ENCODE measurements around the gene CD4.

The CD4 gene

GRCh38 chr12:6842075-6842474 lies 52.7 kb downstream of the CD4 start:
- Histone ChIP-seq H3K27me3 (ENCODE audit: insufficient read depth, low read length) (no peaks in the 10 kb centered on the region), H3K9me3 (ENCODE audit: insufficient read depth, low read depth, low read length) (no peaks in the 10 kb centered on the region), H3K36me3 (ENCODE audit: insufficient read depth, low read length) (peaks cover 80% of the 10 kb centered on the region), H3K4me1 (ENCODE audit: insufficient read depth, low read length) (peaks cover 12% of the 10 kb centered on the region; the same call in 1 of the 2 replicates), H3K27ac (ENCODE audit: low read depth, low read length) (no peak overlapping the region), H3K4me3 (ENCODE audit: low read length) (no peak overlapping the region), H3K9ac (ENCODE audit: low read depth, low read length) (no peak overlapping the region)
- WGBS: 94% methylated on average over 4 of the region's 4 CpGs

GRCh38 chr12:6843118-6843902 lies 54.0 kb downstream of the CD4 start:
- Histone ChIP-seq H3K9me3 (ENCODE audit: insufficient read depth, low read depth, low read length) (no peaks in the 10 kb centered on the region), H3K9ac (ENCODE audit: low read depth, low read length) (no peak overlapping the region), H3K4me1 (ENCODE audit: insufficient read depth, low read length) (peaks cover 12% of the 10 kb centered on the region; the same call in 1 of the 2 replicates), H3K36me3 (ENCODE audit: insufficient read depth, low read length) (peaks cover 80% of the 10 kb centered on the region), H3K27me3 (ENCODE audit: insufficient read depth, low read length) (no peaks in the 10 kb centered on the region), H3K4me3 (ENCODE audit: low read length) (no peak overlapping the region), H3K27ac (ENCODE audit: low read depth, low read length) (no peak overlapping the region)
- 80% methylated on average over 16 of the region's 16 CpGs for WGBS

- WGBS: 90% methylated on average over 17 of the region's 17 CpGs
- no peak overlapping the region for H3K27ac ChIP-seq (ENCODE audit: low read depth, low read length)
These were observed 56.1 kb downstream of the CD4 start for GRCh38 chr12:6845395-6845794.

GRCh38 chr12:6846316-6846869 lies 57.1 kb downstream of the CD4 start:
- no peak overlapping the region for H3K4me3 ChIP-seq (ENCODE audit: low read length)
- 93% methylated on average over 7 of the region's 7 CpGs for WGBS
- H3K27me3 ChIP-seq (ENCODE audit: insufficient read depth, low read length): no peaks in the 10 kb centered on the region
- 0 out of 2 replicates have a peak, but pooled peaks cover 2% of the 10 kb centered on the region for H3K4me1 ChIP-seq (ENCODE audit: insufficient read depth, low read length)
- no peaks in the 10 kb centered on the region for H3K9me3 ChIP-seq (ENCODE audit: insufficient read depth, low read depth, low read length)
- H3K9ac ChIP-seq (ENCODE audit: low read depth, low read length): no peak overlapping the region
- H3K27ac ChIP-seq (ENCODE audit: low read depth, low read length): no peak overlapping the region
- H3K36me3 ChIP-seq (ENCODE audit: insufficient read depth, low read length): peaks cover 77% of the 10 kb centered on the region

More at GRCh38 chr12:6845395-6845794, 56.1 kb downstream of the CD4 start:
- no peak overlapping the region for H3K9ac ChIP-seq (ENCODE audit: low read depth, low read length)
- H3K9me3 ChIP-seq (ENCODE audit: insufficient read depth, low read depth, low read length): no peaks in the 10 kb centered on the region
- peaks cover 78% of the 10 kb centered on the region for H3K36me3 ChIP-seq (ENCODE audit: insufficient read depth, low read length)
- 0 out of 2 replicates have a peak, but pooled peaks cover 2% of the 10 kb centered on the region for H3K4me1 ChIP-seq (ENCODE audit: insufficient read depth, low read length)
- no peaks in the 10 kb centered on the region for H3K27me3 ChIP-seq (ENCODE audit: insufficient read depth, low read length)
- H3K4me3 ChIP-seq (ENCODE audit: low read length): no peak overlapping the region

GRCh38 chr12:6847676-6848075 lies 58.3 kb downstream of the CD4 start:
- peaks cover 65% of the 10 kb centered on the region for H3K36me3 ChIP-seq (ENCODE audit: insufficient read depth, low read length)
- H3K4me3 ChIP-seq (ENCODE audit: low read length): no peak overlapping the region
- H3K4me1 ChIP-seq (ENCODE audit: insufficient read depth, low read length): 0 out of 2 replicates have a peak, but pooled peaks cover 2% of the 10 kb centered on the region
- H3K27me3 ChIP-seq (ENCODE audit: insufficient read depth, low read length): no peaks in the 10 kb centered on the region
- 92% methylated on average over 2 of the region's 2 CpGs for WGBS
- no peak overlapping the region for H3K27ac ChIP-seq (ENCODE audit: low read depth, low read length)
- H3K9me3 ChIP-seq (ENCODE audit: insufficient read depth, low read depth, low read length): no peaks in the 10 kb centered on the region
- H3K9ac ChIP-seq (ENCODE audit: low read depth, low read length): no peak overlapping the region

GRCh38 chr12:6849427-6849826 lies 60.1 kb downstream of the CD4 start:
- Histone ChIP-seq H3K36me3 (ENCODE audit: insufficient read depth, low read length) (peaks cover 56% of the 10 kb centered on the region), H3K9me3 (ENCODE audit: insufficient read depth, low read depth, low read length) (no peaks in the 10 kb centered on the region), H3K4me1 (ENCODE audit: insufficient read depth, low read length) (peaks cover 10% of the 10 kb centered on the region), H3K4me3 (ENCODE audit: low read length) (no peak overlapping the region), H3K27me3 (ENCODE audit: insufficient read depth, low read length) (no peaks in the 10 kb centered on the region), H3K27ac (ENCODE audit: low read depth, low read length) (no peak overlapping the region), H3K9ac (ENCODE audit: low read depth, low read length) (no peak overlapping the region)
- 93% methylated on average over 2 of the region's 2 CpGs for WGBS

- no peaks in the 10 kb centered on the region for H3K27me3 ChIP-seq (ENCODE audit: insufficient read depth, low read length)
- no peak overlapping the region for H3K27ac ChIP-seq (ENCODE audit: low read depth, low read length)
- WGBS: 86% methylated on average over 10 of the region's 10 CpGs
- H3K4me3 ChIP-seq (ENCODE audit: low read length): peak overlapping the region; percentile 70
- no peaks in the 10 kb centered on the region for H3K9me3 ChIP-seq (ENCODE audit: insufficient read depth, low read depth, low read length)
- H3K4me1 ChIP-seq (ENCODE audit: insufficient read depth, low read length): peaks cover 10% of the 10 kb centered on the region
- H3K9ac ChIP-seq (ENCODE audit: low read depth, low read length): peak overlapping the region; percentile 67
- peaks cover 51% of the 10 kb centered on the region for H3K36me3 ChIP-seq (ENCODE audit: insufficient read depth, low read length)
These were observed 60.7 kb downstream of the CD4 start for GRCh38 chr12:6849976-6850560.

- Histone ChIP-seq H3K27ac (ENCODE audit: low read depth, low read length) (peak overlapping the region; percentile 19; the same call in 1 of the 2 replicates), H3K9ac (ENCODE audit: low read depth, low read length) (peak overlapping the region; percentile 67), H3K4me3 (ENCODE audit: low read length) (peak overlapping the region; percentile 70), H3K36me3 (ENCODE audit: insufficient read depth, low read length) (peaks cover 50% of the 10 kb centered on the region), H3K4me1 (ENCODE audit: insufficient read depth, low read length) (peaks cover 10% of the 10 kb centered on the region), H3K27me3 (ENCODE audit: insufficient read depth, low read length) (no peaks in the 10 kb centered on the region), H3K9me3 (ENCODE audit: insufficient read depth, low read depth, low read length) (no peaks in the 10 kb centered on the region)
- 9% methylated on average over 16 of the region's 16 CpGs for WGBS
These were observed 61.4 kb downstream of the CD4 start for GRCh38 chr12:6850796-6851152.

- H3K36me3 ChIP-seq (ENCODE audit: insufficient read depth, low read length): peaks cover 50% of the 10 kb centered on the region
- under 1% methylated on average over 36 of the region's 37 CpGs for WGBS
- peaks cover 10% of the 10 kb centered on the region for H3K4me1 ChIP-seq (ENCODE audit: insufficient read depth, low read length)
- peak within 1 kb of the TSS; percentile 76 for H3K9ac ChIP-seq (ENCODE audit: low read depth, low read length)
- H3K9me3 ChIP-seq (ENCODE audit: insufficient read depth, low read depth, low read length): no peaks in the 10 kb centered on the region
- no peaks in the 10 kb centered on the region for H3K27me3 ChIP-seq (ENCODE audit: insufficient read depth, low read length)
- H3K27ac ChIP-seq (ENCODE audit: low read depth, low read length): peak within 1 kb of the TSS; percentile 76; the same call in 1 of the 2 replicates
- H3K4me3 ChIP-seq (ENCODE audit: low read length): peak within 1 kb of the TSS; percentile 70
These were observed 62.0 kb downstream of the CD4 start, which contains the start of gene CDCA3 for GRCh38 chr12:6851153-6851920. TSS of gene CDCA3 (minus strand) at chr12:6851286. CDS start at chr12:6850952, 334 bp downstream.

- WGBS: under 1% methylated on average over 65 of the region's 65 CpGs
- peak within 1 kb of the TSS; percentile 70 for H3K4me3 ChIP-seq (ENCODE audit: low read length)
- H3K9ac ChIP-seq (ENCODE audit: low read depth, low read length): peak within 1 kb of the TSS; percentile 76
- H3K9me3 ChIP-seq (ENCODE audit: insufficient read depth, low read depth, low read length): no peaks in the 10 kb centered on the region
- H3K27ac ChIP-seq (ENCODE audit: low read depth, low read length): peak within 1 kb of the TSS; percentile 76; the same call in 1 of the 2 replicates
- H3K4me1 ChIP-seq (ENCODE audit: insufficient read depth, low read length): peaks cover 10% of the 10 kb centered on the region
- H3K36me3 ChIP-seq (ENCODE audit: insufficient read depth, low read length): peaks cover 50% of the 10 kb centered on the region
- H3K27me3 ChIP-seq (ENCODE audit: insufficient read depth, low read length): no peaks in the 10 kb centered on the region
These were observed 62.8 kb downstream of the CD4 start, which contains the start of gene USP5 for GRCh38 chr12:6851921-6852650. TSS of gene USP5 (plus strand) at chr12:6852150. CDS start at chr12:6852180, 30 bp downstream.
